PC-9 (cell line): Measurements from ENCODE around the gene COL4A5.

Source experiments
- EZH2 ChIP-seq: fragments of 200-600 bp; sonication (generic); IDR thresholded peaks from 2 replicates; pipeline ENCODE4 v1.8.0; 2017; ENCODE audit warnings: antibody characterized with exemption, low read depth
- TF ChIP-seq, protein P1 (sequence below): fragments of 200-600 bp; sonication (generic); conservative IDR thresholded peaks from 2 replicates; pipeline ENCODE4 v1.6.1; 2017; ENCODE audit warnings: mixed run types, antibody characterized with exemption, mild to moderate bottlenecking, moderate library complexity

DNA sequence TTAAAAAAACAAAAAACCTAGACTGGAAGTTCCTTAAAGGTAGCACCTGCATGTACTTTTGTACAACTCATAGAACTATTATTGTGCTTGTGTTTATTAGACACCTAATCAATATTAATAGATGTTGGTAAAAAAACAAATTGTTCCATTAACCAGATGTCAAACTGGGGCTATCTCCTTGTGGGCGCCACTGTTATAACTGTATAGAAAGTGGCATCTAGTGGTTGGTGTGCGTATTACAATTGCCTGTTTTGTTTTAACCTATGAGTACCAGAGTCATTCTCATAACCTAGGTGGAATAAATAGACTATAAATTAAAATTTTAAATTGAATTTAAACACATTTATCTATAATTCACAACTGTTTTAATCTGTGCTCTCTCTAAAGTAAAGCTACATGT, 97.4 kb downstream of the COL4A5 start:
- TF ChIP-seq, protein P1, sequence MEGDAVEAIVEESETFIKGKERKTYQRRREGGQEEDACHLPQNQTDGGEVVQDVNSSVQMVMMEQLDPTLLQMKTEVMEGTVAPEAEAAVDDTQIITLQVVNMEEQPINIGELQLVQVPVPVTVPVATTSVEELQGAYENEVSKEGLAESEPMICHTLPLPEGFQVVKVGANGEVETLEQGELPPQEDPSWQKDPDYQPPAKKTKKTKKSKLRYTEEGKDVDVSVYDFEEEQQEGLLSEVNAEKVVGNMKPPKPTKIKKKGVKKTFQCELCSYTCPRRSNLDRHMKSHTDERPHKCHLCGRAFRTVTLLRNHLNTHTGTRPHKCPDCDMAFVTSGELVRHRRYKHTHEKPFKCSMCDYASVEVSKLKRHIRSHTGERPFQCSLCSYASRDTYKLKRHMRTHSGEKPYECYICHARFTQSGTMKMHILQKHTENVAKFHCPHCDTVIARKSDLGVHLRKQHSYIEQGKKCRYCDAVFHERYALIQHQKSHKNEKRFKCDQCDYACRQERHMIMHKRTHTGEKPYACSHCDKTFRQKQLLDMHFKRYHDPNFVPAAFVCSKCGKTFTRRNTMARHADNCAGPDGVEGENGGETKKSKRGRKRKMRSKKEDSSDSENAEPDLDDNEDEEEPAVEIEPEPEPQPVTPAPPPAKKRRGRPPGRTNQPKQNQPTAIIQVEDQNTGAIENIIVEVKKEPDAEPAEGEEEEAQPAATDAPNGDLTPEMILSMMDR: peak; percentile 92
- TF ChIP-seq EZH2: no peak
